Left lung (tissue), 10 donors: Measurements from ENCODE around the gene MTA2. TPM values are rescaled to one million over a fixed set of nuclear protein-coding genes. Genes with fewer than 3 reads are reported as not detected.

Experiments used
- ATAC-seq: fragments of 200-7000 bp; cut with Tn5 transposase; one replicate; pipeline ENCODE4 v1.9.1; 2020; ENCODE audit warnings: moderate library complexity
- DNase-seq, 4 donors: peaks; one replicate each; pipeline ENCODE4 v3.0.0-alpha.2; 2013 to 2020
- H3K27ac ChIP-seq, 2 donors: fragments of 200-600 bp; sonication (generic) in 1 of 2; one replicate each; pipeline versions ENCODE4 v1.5.0 to v1.8.0; 2020 to 2021
- H3K27me3 ChIP-seq, 2 donors: fragments of 200-600 bp; sonication (generic) in 1 of 2; one replicate each; pipeline versions ENCODE4 v1.5.0 to v1.8.0; 2020 to 2021
- H3K36me3 ChIP-seq, 2 donors: fragments of 200-600 bp; sonication (generic) in 1 of 2; one replicate each; pipeline versions ENCODE4 v1.5.0 to v1.8.0; 2020 to 2021
- H3K4me1 ChIP-seq, 2 donors: fragments of 200-600 bp; one replicate each; pipeline ENCODE4 v1.8.0; 2021
- H3K4me3 ChIP-seq, 2 donors: fragments of 200-600 bp; sonication (generic) in 1 of 2; one replicate each; pipeline versions ENCODE4 v1.5.0 to v1.8.0; 2020 to 2021; ENCODE audit warnings: mild to moderate bottlenecking in 1 of 2
- H3K9me3 ChIP-seq, 2 donors: fragments of 200-600 bp; sonication (generic) in 1 of 2; one replicate each; pipeline versions ENCODE4 v1.5.0 to v1.8.0; 2020 to 2021
- intact Hi-C, 2 donors: fragments of 100-400 bp; cut with DNase I; formaldehyde crosslinking; loops; one replicate each; pipeline versions ENCODE4 v1.11.2 to v1.14.2; 2022
- polyA plus RNA-seq, 6 donors: library from polyadenylated mRNA; unstranded; fragments of 120-200 nt; gene quantifications; one replicate each; pipeline ENCODE4 v1.2.1, GENCODE V29; 2013; ENCODE audit not compliant: insufficient read length in 6 of 6
- total RNA-seq, 2 donors: library from RNA; stranded (reverse); fragmentation: NEBNext Ultra II Directional; extraction: Animal tissue kit (Norgen Biotek cat#: 25700); gene quantifications; one replicate each; pipeline ENCODE4 v1.2.1, GENCODE V29; 2021
- TF ChIP-seq, protein P1 (sequence below), 2 donors: fragments of 200-600 bp; sonication (generic) in 1 of 2; IDR thresholded peaks; one replicate each; pipeline versions ENCODE4 v1.5.0 to v1.8.0; 2021; ENCODE audit warnings: antibody characterized with exemption in 2 of 2
- donor health status: DM: no; HTN: yes; CAD: no.
- donor health status: DM: no; HTN: no; CAD: no.

The MTA2 gene
- total and polyA plus RNA-seq, 8 donors = 67.1 to 110 (median 94.4) TPM

DNA sequence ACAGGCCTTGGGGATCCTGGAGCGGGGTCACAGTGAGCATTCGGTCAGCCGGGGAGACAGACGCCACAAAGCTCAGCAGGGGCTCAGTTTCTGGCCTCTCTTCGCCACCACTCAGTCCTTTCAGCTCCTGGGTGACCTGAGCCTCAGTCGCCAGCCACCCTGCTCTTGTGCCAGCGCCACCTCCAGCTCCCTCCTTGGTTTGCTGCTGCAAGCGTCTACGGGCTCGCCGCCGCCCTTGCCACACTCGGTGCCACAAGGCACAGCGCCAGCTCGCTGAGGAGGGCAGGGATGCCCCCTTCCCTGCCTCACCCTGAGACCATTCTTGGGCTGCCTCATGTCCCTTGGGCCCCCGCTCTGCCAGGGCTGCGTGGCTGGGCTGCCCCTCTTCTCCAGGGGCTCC, 26.5 kb downstream of the MTA2 start:
- peak overlapping the region; percentile 88 to 95 for H3K27ac ChIP-seq

DNA sequence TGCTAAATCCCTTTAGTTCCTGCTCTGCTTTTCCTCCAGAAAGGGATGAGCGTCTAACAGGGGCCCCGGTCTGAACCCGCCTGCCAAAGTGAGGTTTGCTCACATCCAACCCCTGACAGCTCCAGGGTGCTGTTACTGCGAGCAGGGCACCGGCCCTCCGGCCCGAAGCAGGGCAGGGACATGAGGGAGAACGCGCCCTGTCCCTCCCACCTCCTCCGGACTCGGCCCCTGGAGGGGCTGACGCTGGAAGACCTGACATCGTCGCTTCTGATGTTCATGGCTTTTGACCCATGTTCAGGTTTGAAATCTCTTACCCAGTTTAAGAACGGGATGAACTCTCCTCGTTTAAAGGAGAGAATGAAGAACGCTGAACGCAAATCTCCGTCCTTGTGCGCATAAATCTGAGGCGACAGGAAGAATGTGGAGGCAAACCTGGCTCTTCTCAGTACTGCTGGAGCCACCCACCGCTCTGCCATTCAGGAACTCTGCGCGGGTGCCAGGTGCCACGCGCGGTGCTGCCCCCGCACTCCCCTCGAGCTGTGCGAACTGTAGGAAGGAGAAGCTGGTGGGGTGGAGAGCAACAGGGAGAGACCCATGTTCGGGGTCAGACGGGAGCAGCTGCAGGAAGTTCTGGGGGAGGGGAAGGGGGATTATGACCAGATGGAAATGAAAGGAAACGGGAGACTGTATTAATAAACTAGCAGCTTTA, 27.1 kb downstream of the MTA2 start:
- Histone ChIP-seq H3K4me1 (peaks cover 18 to 70% of the 10 kb centered on the region in 2 donors), H3K27me3 (no peaks in the 10 kb centered on the region), H3K9me3 (no peaks in the 10 kb centered on the region), H3K4me3 (peak overlapping the region; percentile 47 to 68), H3K36me3 (peaks cover 5 to 64% of the 10 kb centered on the region in 2 donors), H3K27ac (peak overlapping the region; percentile 88 to 95)
- intact Hi-C loops = no loop called here
- TF ChIP-seq, protein P1, sequence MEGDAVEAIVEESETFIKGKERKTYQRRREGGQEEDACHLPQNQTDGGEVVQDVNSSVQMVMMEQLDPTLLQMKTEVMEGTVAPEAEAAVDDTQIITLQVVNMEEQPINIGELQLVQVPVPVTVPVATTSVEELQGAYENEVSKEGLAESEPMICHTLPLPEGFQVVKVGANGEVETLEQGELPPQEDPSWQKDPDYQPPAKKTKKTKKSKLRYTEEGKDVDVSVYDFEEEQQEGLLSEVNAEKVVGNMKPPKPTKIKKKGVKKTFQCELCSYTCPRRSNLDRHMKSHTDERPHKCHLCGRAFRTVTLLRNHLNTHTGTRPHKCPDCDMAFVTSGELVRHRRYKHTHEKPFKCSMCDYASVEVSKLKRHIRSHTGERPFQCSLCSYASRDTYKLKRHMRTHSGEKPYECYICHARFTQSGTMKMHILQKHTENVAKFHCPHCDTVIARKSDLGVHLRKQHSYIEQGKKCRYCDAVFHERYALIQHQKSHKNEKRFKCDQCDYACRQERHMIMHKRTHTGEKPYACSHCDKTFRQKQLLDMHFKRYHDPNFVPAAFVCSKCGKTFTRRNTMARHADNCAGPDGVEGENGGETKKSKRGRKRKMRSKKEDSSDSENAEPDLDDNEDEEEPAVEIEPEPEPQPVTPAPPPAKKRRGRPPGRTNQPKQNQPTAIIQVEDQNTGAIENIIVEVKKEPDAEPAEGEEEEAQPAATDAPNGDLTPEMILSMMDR (IDR thresholded peaks at IDR 0.05) = no peak
- ATAC-seq = peak; percentile 40
- peak in 1 of 4 donors; percentile 85 for DNase-seq

More for the DNA sequence above, 26.5 kb downstream of the MTA2 start:
- ATAC-seq (no peak), DNase-seq (no peak)
- Histone ChIP-seq H3K9me3 (no peaks in the 10 kb centered on the region), H3K27me3 (no peaks in the 10 kb centered on the region), H3K4me3 (peak overlapping the region; percentile 47 to 68), H3K36me3 (peaks cover 5 to 64% of the 10 kb centered on the region in 2 donors), H3K4me1 (peaks cover 18 to 63% of the 10 kb centered on the region in 2 donors)
- intact Hi-C loops = no loop called here
- TF ChIP-seq, protein P1 (IDR thresholded peaks at IDR 0.05) = no peak

DNA sequence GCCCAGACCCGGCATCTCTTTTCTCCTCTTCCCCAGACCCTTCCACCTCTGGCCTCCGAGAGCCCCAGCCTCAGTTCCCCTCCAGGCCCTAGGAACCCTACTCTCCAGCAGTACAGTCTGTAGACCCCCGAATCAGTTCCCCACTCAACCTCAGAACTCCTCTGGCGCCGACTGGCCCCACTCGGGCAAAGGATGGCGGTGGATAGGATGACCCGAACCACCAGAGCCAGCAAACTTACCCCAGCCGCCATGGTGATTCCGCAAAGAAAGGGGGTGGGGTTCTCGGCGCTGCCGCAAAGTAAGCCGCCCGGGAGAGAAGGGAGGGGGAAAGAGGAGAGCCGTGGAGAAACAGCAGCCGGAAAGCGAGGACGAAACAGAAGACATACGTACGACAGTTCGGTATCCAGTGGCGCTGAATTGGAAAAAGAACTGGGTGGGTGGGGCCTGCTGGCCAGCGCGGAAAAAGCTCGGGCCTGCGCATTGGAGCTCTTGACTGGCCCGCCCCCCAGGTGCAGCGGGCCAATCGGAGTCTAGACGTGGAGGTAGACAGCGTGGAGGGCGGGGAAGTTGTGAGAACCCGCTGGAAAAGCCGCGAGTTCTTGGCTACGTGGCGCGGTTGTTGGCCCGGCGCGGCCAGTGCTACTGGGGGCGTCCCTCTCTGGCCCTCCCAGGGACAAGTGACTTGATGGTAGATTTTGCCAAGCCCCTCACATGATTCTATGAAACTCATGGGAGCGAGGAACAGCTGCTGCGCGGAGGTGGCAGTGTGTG, 27.9 kb downstream of the MTA2 start, which contains the start of gene EEF1G:
Gene EEF1G (minus strand): TSS at position 300 of the 771 bp plus-strand sequence. CDS start 49 bp downstream, at position 251.
- TF ChIP-seq, protein P1 (IDR thresholded peaks at IDR 0.05) = no peak
- peak within 1 kb of the TSS; percentile 88 to 95 for H3K27ac ChIP-seq
- H3K9me3 ChIP-seq = no peaks in the 10 kb centered on the region
- H3K4me1 ChIP-seq = peaks cover 18 to 76% of the 10 kb centered on the region in 2 donors
- intact Hi-C loops = no loop called here
- peak; percentile 98 to 100 (median 99) for DNase-seq
- H3K4me3 ChIP-seq = peak within 1 kb of the TSS; percentile 68 to 77
- peak; percentile 97 for ATAC-seq
- no peaks in the 10 kb centered on the region for H3K27me3 ChIP-seq
- H3K36me3 ChIP-seq = peaks cover 5 to 64% of the 10 kb centered on the region in 2 donors

DNA sequence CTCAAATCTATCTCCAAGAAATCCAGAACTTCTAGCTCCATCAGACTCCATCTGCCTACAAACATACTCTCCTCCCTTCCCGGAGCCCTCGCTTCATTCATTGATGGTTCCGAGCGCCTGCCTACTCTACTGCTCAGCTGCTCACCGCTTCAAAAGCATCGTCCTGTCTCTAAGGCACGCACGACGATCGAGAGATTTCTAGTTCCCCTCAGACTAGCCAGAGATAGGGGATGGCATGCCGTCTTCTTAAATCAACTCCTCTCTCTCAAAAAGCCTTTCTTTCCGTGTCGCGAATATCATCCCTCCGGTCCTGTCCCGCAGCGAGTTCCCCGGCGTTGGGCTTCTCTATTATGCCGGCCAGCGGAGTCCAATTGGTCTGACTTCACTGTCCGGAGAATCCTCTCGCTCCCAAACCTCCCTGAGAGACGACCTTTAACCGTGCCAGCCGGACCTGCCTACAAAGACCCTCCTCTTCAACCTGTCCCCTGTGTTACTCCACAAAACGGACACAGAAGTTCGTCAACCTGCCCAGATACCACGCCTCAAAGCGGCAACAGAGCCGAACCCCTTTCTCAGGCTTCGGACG, 28.6 kb downstream of the MTA2 start:
- intact Hi-C loops = no loop called here
- ATAC-seq (peak; percentile 4), DNase-seq (no peak)
- H3K27ac ChIP-seq = peak overlapping the region; percentile 82 to 88
- H3K4me1 ChIP-seq = peaks cover 18 to 76% of the 10 kb centered on the region in 2 donors
- no peaks in the 10 kb centered on the region for H3K9me3 ChIP-seq
- H3K36me3 ChIP-seq = peaks cover 5 to 64% of the 10 kb centered on the region in 2 donors
- TF ChIP-seq, protein P1 (IDR thresholded peaks at IDR 0.05) = no peak
- no peaks in the 10 kb centered on the region for H3K27me3 ChIP-seq
- H3K4me3 ChIP-seq = peak overlapping the region; percentile 68 to 77
